Erythroblast (primary cell): ENCODE measurements around the gene ZBTB20.

Source experiments
- GATA1 ChIP-seq: IDR thresholded peaks from 2 replicates; pipeline ENCODE4 v1.6.1; 2011; ENCODE audit warnings: low read depth, mild to moderate bottlenecking, control low read depth, low read length, moderate library complexity
- POLR2A ChIP-seq: IDR thresholded peaks from 2 replicates; pipeline ENCODE4 v1.6.1; 2011; ENCODE audit warnings: mild to moderate bottlenecking, low read length

DNA sequence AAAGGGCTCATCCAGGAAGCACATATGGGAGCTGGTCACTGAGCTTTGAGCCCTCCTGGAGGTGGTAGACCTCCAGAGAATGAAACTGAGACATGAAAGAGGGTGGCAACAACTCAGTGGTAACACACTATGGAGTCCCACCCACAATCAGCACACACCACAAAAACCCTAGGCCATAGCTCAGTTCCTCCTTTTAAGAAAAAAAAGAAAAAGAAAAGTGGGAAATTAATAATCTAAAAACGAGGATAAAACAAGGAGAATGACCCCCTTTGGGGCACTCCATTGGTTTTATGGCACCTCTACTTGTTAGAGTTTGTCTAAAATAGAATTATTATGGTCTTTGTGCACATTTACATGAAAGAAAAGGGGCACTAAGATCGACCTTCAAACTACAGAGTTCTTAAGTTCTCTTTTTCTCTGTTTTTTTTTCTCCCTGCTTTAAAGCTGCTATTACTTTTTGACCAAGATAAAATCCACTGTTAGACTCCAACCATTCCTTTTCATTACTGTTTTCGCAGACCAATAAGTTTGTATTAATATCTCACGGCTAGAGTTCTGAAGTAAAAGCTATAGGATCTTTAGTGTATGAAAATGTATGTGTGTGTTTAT is 40.2 kb upstream of the ZBTB20 start:
- TF ChIP-seq POLR2A (no peak), GATA1 (no peak)
